Endothelial cell (in vitro differentiated cells): ENCODE measurements around the gene CD74. TPM values are rescaled to one million over a fixed set of nuclear protein-coding genes. Genes with fewer than 3 reads are reported as not detected.

Experiments
- DNase-seq: peaks from one replicate; pipeline ENCODE4 v3.0.0; 2021; ENCODE audit warnings: low spot score
- H3K27ac Mint-ChIP-seq: one replicate; pipeline ENCODE4 v1.8.0; 2021; ENCODE audit warnings: mixed read lengths, inconsistent platforms; ENCODE audit not compliant: unreplicated experiment
- H3K27me3 Mint-ChIP-seq: one replicate; pipeline ENCODE4 v1.8.0; 2021; ENCODE audit warnings: mild to moderate bottlenecking, moderate library complexity, mixed read lengths, inconsistent platforms; ENCODE audit not compliant: unreplicated experiment
- H3K36me3 Mint-ChIP-seq: one replicate; pipeline ENCODE4 v1.8.0; 2021; ENCODE audit warnings: mild to moderate bottlenecking, low read depth, mixed read lengths, inconsistent platforms; ENCODE audit not compliant: unreplicated experiment
- H3K4me1 Mint-ChIP-seq: one replicate; pipeline ENCODE4 v1.8.0; 2021; ENCODE audit warnings: mild to moderate bottlenecking, mixed read lengths, inconsistent platforms; ENCODE audit not compliant: unreplicated experiment
- H3K4me3 Mint-ChIP-seq: one replicate; pipeline ENCODE4 v1.8.0; 2021; ENCODE audit warnings: mild to moderate bottlenecking, mixed read lengths, inconsistent platforms; ENCODE audit not compliant: unreplicated experiment
- H3K9me3 Mint-ChIP-seq: one replicate; pipeline ENCODE4 v1.8.0; 2021; ENCODE audit warnings: mixed read lengths, inconsistent platforms; ENCODE audit not compliant: unreplicated experiment
- total RNA-seq: library from RNA; stranded (reverse); fragmentation: NEBNext Ultra II Directional; extraction: Animal tissue kit (Norgen Biotek cat#: 25700); gene quantifications from one replicate; pipeline ENCODE4 v1.2.1, GENCODE V29; 2021; ENCODE audit not compliant: unreplicated experiment
- TF ChIP-seq, protein P1 (sequence below): fragments of 200-600 bp; sonication (generic); IDR thresholded peaks from one replicate; pipeline ENCODE4 v1.5.0; 2021; ENCODE audit warnings: antibody characterized with exemption; ENCODE audit not compliant: unreplicated experiment

Gene CD74
- total RNA-seq, 1 donor from 2014 or later, result 170 TPM

GRCh38 chr5:150451594-150451993 lies 38.9 kb upstream of the CD74 start:
- TF ChIP-seq, protein P1, sequence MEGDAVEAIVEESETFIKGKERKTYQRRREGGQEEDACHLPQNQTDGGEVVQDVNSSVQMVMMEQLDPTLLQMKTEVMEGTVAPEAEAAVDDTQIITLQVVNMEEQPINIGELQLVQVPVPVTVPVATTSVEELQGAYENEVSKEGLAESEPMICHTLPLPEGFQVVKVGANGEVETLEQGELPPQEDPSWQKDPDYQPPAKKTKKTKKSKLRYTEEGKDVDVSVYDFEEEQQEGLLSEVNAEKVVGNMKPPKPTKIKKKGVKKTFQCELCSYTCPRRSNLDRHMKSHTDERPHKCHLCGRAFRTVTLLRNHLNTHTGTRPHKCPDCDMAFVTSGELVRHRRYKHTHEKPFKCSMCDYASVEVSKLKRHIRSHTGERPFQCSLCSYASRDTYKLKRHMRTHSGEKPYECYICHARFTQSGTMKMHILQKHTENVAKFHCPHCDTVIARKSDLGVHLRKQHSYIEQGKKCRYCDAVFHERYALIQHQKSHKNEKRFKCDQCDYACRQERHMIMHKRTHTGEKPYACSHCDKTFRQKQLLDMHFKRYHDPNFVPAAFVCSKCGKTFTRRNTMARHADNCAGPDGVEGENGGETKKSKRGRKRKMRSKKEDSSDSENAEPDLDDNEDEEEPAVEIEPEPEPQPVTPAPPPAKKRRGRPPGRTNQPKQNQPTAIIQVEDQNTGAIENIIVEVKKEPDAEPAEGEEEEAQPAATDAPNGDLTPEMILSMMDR, result no peak
- H3K27me3 Mint-ChIP-seq, result peaks cover 5% of the 10 kb centered on the region
- peaks cover 25% of the 10 kb centered on the region for H3K36me3 Mint-ChIP-seq
- H3K4me3 Mint-ChIP-seq, result no peak overlapping the region
- DNase-seq, result no peak
- peaks cover 23% of the 10 kb centered on the region for H3K4me1 Mint-ChIP-seq
- no peaks in the 10 kb centered on the region for H3K9me3 Mint-ChIP-seq
- H3K27ac Mint-ChIP-seq, result no peak overlapping the region

DNA sequence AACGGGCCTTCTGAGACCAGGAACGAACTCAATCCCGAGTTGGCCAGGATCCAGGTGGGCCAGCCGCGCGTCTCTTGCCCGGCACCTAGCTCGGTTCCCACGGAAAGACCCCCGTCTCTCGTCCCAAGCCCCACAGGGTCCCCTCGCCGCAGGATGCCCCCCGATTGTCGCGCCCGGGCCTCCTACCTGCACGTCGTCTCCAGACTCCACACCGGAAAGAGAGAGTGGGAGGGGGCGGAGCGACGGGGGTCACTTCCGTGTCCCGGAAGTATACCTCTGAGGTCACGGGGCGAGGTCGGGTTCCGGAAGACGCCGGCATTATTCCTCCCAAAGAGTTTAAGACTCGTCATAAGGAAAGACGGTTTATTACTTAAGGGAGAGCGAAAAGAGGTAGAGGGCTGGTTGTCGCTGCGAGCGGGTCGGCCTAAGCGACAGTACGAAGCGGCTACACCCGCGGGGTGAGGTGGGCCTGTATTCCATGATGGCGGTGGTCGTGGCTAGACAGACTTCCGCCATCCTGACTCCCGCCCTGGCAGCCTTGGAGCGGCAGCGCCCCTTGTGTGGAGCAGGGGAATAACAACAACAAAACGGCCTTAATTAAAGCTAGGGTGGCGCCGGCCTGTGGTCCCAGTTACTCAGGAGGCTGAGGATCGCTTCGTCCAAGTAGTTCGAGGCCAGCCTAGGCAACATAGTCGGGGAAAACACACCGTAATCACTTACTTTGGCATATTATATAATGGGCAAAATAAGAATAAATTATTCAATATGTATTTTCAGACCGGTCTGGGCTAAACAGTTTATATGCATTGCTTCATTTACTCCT lies 37.0 kb upstream of the CD74 start, which contains the start of gene RPS14:
Gene RPS14, minus strand, starts transcription at position 223 of the 823 bp plus-strand sequence. CDS start 2,006 bp downstream, outside the sequence.
- Mint-ChIP-seq H3K27ac (peak within 1 kb of the TSS; percentile 100), H3K4me1 (peaks cover 31% of the 10 kb centered on the region), H3K4me3 (peak within 1 kb of the TSS; percentile 100), H3K9me3 (no peaks in the 10 kb centered on the region), H3K36me3 (peaks cover 38% of the 10 kb centered on the region), H3K27me3 (peaks cover 7% of the 10 kb centered on the region)
- TF ChIP-seq, protein P1, result peak; percentile 98
- peak; percentile 92 for DNase-seq

GRCh38 chr5:150448952-150449516 lies 36.3 kb upstream of the CD74 start:
- Mint-ChIP-seq H3K27ac (peak overlapping the region; percentile 100), H3K4me1 (peaks cover 31% of the 10 kb centered on the region), H3K36me3 (peaks cover 41% of the 10 kb centered on the region), H3K4me3 (peak overlapping the region; percentile 100), H3K9me3 (no peaks in the 10 kb centered on the region), H3K27me3 (peaks cover 7% of the 10 kb centered on the region)
- TF ChIP-seq, protein P1, result no peak
- DNase-seq, result no peak

- H3K27me3 Mint-ChIP-seq, result peaks cover 9% of the 10 kb centered on the region
- H3K9me3 Mint-ChIP-seq, result no peaks in the 10 kb centered on the region
- peak overlapping the region; percentile 100 for H3K27ac Mint-ChIP-seq
- peak overlapping the region; percentile 100 for H3K4me3 Mint-ChIP-seq
- peaks cover 32% of the 10 kb centered on the region for H3K4me1 Mint-ChIP-seq
- TF ChIP-seq, protein P1, result no peak
- peaks cover 48% of the 10 kb centered on the region for H3K36me3 Mint-ChIP-seq
- DNase-seq, result no peak
Observed at GRCh38 chr5:150448334-150448733, 35.6 kb upstream of the CD74 start.

DNA sequence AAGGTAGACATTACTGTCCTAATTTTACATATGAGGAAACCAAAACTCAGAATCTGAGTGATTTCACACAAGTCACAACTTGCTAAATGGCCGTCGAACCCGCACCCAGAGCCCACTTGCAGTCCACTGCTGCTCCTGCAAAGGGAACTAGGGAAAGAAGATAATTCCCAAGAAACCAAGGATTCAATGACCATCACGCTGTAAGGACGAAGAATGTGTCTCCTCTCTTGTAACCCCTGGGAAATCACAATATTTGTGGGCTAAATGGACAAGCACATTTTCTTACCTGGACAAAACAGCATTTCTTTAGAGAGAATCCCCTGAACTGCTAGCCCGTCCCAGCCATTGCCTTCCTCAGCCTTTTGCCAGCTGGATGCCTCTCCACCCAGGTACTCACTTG lies 34.5 kb upstream of the CD74 start:
- Mint-ChIP-seq H3K9me3 (no peaks in the 10 kb centered on the region), H3K27me3 (peaks cover 9% of the 10 kb centered on the region), H3K36me3 (peaks cover 50% of the 10 kb centered on the region), H3K27ac (peak overlapping the region; percentile 50), H3K4me3 (peak overlapping the region; percentile 100), H3K4me1 (peaks cover 34% of the 10 kb centered on the region)
- TF ChIP-seq, protein P1, result no peak
- no peak for DNase-seq
